GM18868 (cell line): ENCODE results near the gene DHX16.
A peak's percentile ranks its signal among the peaks of the same experiment; 100 is the strongest.

Source experiments
- ATAC-seq: cut with Tn5 transposase; IDR thresholded peaks from one replicate; pipeline ENCODE4 v1.9.1; 2021; ENCODE audit warnings: mild to moderate bottlenecking, moderate library complexity; ENCODE audit not compliant: unreplicated experiment

Gene DHX16

GRCh38 chr6:30640481-30640880 lies 32.3 kb downstream of the DHX16 start:
- no peak for ATAC-seq

GRCh38 chr6:30635834-30636233 lies 37.0 kb downstream of the DHX16 start:
- ATAC-seq = no peak

GRCh38 chr6:30626484-30627366 lies 46.1 kb downstream of the DHX16 start, which contains the start of gene ATAT1:
TSS of gene ATAT1 (plus strand) at chr6:30626874.
- ATAC-seq = peak; percentile 76

GRCh38 chr6:30625511-30625910 lies 47.3 kb downstream of the DHX16 start:
- ATAC-seq = no peak

GRCh38 chr6:30619561-30619960 lies 53.2 kb downstream of the DHX16 start:
- no peak for ATAC-seq

GRCh38 chr6:30618270-30618797 lies 54.5 kb downstream of the DHX16 start:
- ATAC-seq = no peak

- ATAC-seq = peak; percentile 71
Observed at GRCh38 chr6:30617565-30618269, 55.1 kb downstream of the DHX16 start, which contains the start of gene MRPS18B. TSS of gene MRPS18B (plus strand) at chr6:30617840. CDS start at chr6:30617866, 26 bp downstream.

- peak; percentile 74 for ATAC-seq
Observed at GRCh38 chr6:30616811-30617564, 55.8 kb downstream of the DHX16 start, which contains the start of gene PPP1R10. TSS of gene PPP1R10 (minus strand) at chr6:30617243. CDS start at chr6:30609944, 7,299 bp downstream.

- ATAC-seq = no peak
Observed at GRCh38 chr6:30615958-30616810, 56.6 kb downstream of the DHX16 start.

GRCh38 chr6:30615219-30615957 lies 57.4 kb downstream of the DHX16 start:
- no peak for ATAC-seq

GRCh38 chr6:30614843-30615218 lies 58.0 kb downstream of the DHX16 start:
- ATAC-seq = peak; percentile 51

- no peak for ATAC-seq
Observed at GRCh38 chr6:30614044-30614842, 58.6 kb downstream of the DHX16 start.

- ATAC-seq = no peak
Observed at GRCh38 chr6:30613251-30614043, 59.4 kb downstream of the DHX16 start.

- ATAC-seq = no peak
Observed at GRCh38 chr6:30612687-30613248, 60.0 kb downstream of the DHX16 start.

- ATAC-seq = no peak
Observed at GRCh38 chr6:30612213-30612612, 60.6 kb downstream of the DHX16 start.

GRCh38 chr6:30611856-30612194 lies 61.0 kb downstream of the DHX16 start:
- no peak for ATAC-seq

GRCh38 chr6:30611150-30611855 lies 61.5 kb downstream of the DHX16 start:
- no peak for ATAC-seq
